Duodenal mucosa (tissue), 2 donors: ENCODE data around the gene C1QL4.

Experiments used
- H3K27ac ChIP-seq: one replicate; pipeline ENCODE4 v1.7.0; 2013; ENCODE audit warnings: low read depth, low read length
- H3K27me3 ChIP-seq, 2 donors: one replicate each; pipeline ENCODE4 v1.7.0; 2013; ENCODE audit warnings: low read length in 2 of 2, control low read depth in 1 of 2; ENCODE audit not compliant: insufficient read depth in 2 of 2, control insufficient read depth in 1 of 2
- H3K36me3 ChIP-seq, 2 donors: one replicate each; pipeline ENCODE4 v1.7.0; 2013; ENCODE audit warnings: low read length in 2 of 2, control low read depth in 1 of 2; ENCODE audit not compliant: insufficient read depth in 2 of 2, control insufficient read depth in 1 of 2
- H3K4me1 ChIP-seq, 2 donors: one replicate each; pipeline ENCODE4 v1.7.0; 2013; ENCODE audit warnings: low read length in 2 of 2, control low read depth in 1 of 2; ENCODE audit not compliant: insufficient read depth in 2 of 2, control insufficient read depth in 1 of 2
- H3K4me3 ChIP-seq, 2 donors: one replicate each; pipeline ENCODE4 v1.7.0; 2013; ENCODE audit warnings: low read length in 2 of 2, low read depth in 1 of 2
- H3K9ac ChIP-seq, 2 donors: one replicate each; pipeline ENCODE4 v1.7.0; 2013; ENCODE audit warnings: low read length in 2 of 2, low read depth in 1 of 2
- H3K9me3 ChIP-seq, 2 donors: one replicate each; pipeline ENCODE4 v1.7.0; 2013; ENCODE audit warnings: low read length in 2 of 2, control low read depth in 1 of 2; ENCODE audit not compliant: control insufficient read depth in 1 of 2

C1QL4 gene

DNA sequence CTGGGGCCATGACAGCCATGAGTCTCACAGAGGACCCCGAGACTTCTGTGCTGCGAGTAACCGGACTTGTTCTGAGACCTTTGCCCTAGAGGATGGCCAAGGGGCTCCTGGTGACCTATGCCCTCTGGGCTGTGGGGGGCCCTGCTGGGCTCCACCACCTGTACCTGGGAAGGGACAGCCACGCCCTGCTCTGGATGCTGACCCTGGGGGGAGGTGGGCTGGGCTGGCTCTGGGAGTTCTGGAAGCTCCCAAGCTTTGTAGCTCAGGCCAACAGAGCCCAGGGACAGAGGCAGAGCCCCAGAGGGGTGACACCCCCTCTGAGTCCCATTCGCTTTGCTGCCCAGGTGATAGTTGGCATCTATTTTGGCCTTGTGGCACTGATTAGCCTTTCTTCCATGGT lies 11.8 kb upstream of the C1QL4 start:
- H3K4me3 ChIP-seq: peak overlapping the region; percentile 65 to 73
- peaks cover 0 to 4% of the 10 kb centered on the region in 2 donors for H3K36me3 ChIP-seq
- peak overlapping the region; percentile 70 to 88 for H3K9ac ChIP-seq
- H3K4me1 ChIP-seq: peaks cover 39 to 40% of the 10 kb centered on the region in 2 donors
- H3K9me3 ChIP-seq: no peaks in the 10 kb centered on the region
- peaks cover 29 to 33% of the 10 kb centered on the region in 2 donors for H3K27me3 ChIP-seq
- no peak overlapping the region for H3K27ac ChIP-seq

- peaks cover 36 to 40% of the 10 kb centered on the region in 2 donors for H3K27me3 ChIP-seq
- H3K9me3 ChIP-seq: no peaks in the 10 kb centered on the region
- H3K4me3 ChIP-seq: peak overlapping the region; percentile 65 to 73
- H3K4me1 ChIP-seq: peaks cover 50 to 51% of the 10 kb centered on the region in 2 donors
- peaks cover 0 to 4% of the 10 kb centered on the region in 2 donors for H3K36me3 ChIP-seq
- peak overlapping the region; percentile 36 for H3K27ac ChIP-seq
- H3K9ac ChIP-seq: peak overlapping the region; percentile 70 to 88
Observed at GRCh38 chr12:49347311-49348193, 10.6 kb upstream of the C1QL4 start.

GRCh38 chr12:49346659-49347310 lies 9.8 kb upstream of the C1QL4 start, which contains the start of gene DNAJC22:
Gene DNAJC22, plus strand, starts transcription at chr12:49346888. Its CDS starts 1,985 bp downstream, at chr12:49348873.
- H3K4me1 ChIP-seq: peaks cover 51 to 56% of the 10 kb centered on the region in 2 donors
- peaks cover 0 to 4% of the 10 kb centered on the region in 2 donors for H3K36me3 ChIP-seq
- H3K9me3 ChIP-seq: no peaks in the 10 kb centered on the region
- H3K9ac ChIP-seq: peak within 1 kb of the TSS; percentile 22 to 70
- H3K4me3 ChIP-seq: peak within 1 kb of the TSS; percentile 65 to 73
- no peak within 1 kb of the TSS for H3K27ac ChIP-seq
- peaks cover 36 to 40% of the 10 kb centered on the region in 2 donors for H3K27me3 ChIP-seq

- Histone ChIP-seq H3K27ac (no peak overlapping the region), H3K27me3 (peaks cover 36 to 40% of the 10 kb centered on the region in 2 donors), H3K4me1 (peaks cover 51 to 56% of the 10 kb centered on the region in 2 donors), H3K36me3 (peaks cover 0 to under 1% of the 10 kb centered on the region in 2 donors), H3K4me3 (peak overlapping the region; percentile 65 to 73), H3K9me3 (no peaks in the 10 kb centered on the region), H3K9ac (no peak overlapping the region)
Observed at GRCh38 chr12:49345825-49346658, 9.1 kb upstream of the C1QL4 start.

- Histone ChIP-seq H3K9me3 (no peaks in the 10 kb centered on the region), H3K27ac (no peak overlapping the region), H3K4me1 (peaks cover 51 to 56% of the 10 kb centered on the region in 2 donors), H3K36me3 (no peaks in the 10 kb centered on the region), H3K27me3 (peaks cover 36 to 40% of the 10 kb centered on the region in 2 donors), H3K4me3 (peak overlapping the region; percentile 59 to 73), H3K9ac (no peak overlapping the region)
Observed at GRCh38 chr12:49345051-49345824, 8.2 kb upstream of the C1QL4 start.

DNA sequence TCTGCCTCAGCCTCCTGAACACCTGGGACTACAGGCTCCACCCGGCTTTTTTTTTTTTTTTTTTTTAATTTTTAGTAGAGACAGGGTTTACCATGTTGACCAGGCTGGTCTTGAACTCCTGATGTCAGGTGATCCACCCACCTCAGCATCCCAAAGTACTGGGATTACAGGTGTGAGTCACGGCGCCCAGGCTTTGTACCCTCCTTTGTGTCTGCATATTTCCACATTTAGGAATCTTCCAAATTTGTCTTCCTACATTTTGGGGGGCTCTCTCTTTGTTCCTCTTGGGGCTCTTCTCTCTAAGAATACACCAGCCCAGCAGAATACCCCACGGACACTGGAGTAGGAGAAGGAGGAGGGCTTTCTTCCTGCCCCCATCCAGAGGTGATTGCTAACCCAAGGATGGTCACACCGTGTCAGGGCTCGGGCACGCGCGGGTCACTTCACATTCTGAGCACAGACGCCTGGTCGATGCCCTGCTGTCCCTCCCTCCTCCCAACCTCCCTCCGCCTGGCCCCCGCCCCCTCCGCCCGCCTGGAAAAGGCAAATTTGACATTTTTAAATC lies 7.6 kb upstream of the C1QL4 start:
- H3K36me3 ChIP-seq: no peaks in the 10 kb centered on the region
- H3K27me3 ChIP-seq: peaks cover 36 to 40% of the 10 kb centered on the region in 2 donors
- peaks cover 53 to 59% of the 10 kb centered on the region in 2 donors for H3K4me1 ChIP-seq
- no peak overlapping the region for H3K27ac ChIP-seq
- H3K9me3 ChIP-seq: no peaks in the 10 kb centered on the region
- H3K4me3 ChIP-seq: no peak overlapping the region
- H3K9ac ChIP-seq: no peak overlapping the region

GRCh38 chr12:49342914-49343731 lies 6.1 kb upstream of the C1QL4 start:
- Histone ChIP-seq H3K4me3 (peak overlapping the region; percentile 51 to 60), H3K36me3 (no peaks in the 10 kb centered on the region), H3K27me3 (peaks cover 37 to 44% of the 10 kb centered on the region in 2 donors), H3K9me3 (no peaks in the 10 kb centered on the region), H3K27ac (no peak overlapping the region), H3K9ac (peak overlapping the region in 1 of 2 donors; percentile 38), H3K4me1 (peaks cover 51 to 59% of the 10 kb centered on the region in 2 donors)

DNA sequence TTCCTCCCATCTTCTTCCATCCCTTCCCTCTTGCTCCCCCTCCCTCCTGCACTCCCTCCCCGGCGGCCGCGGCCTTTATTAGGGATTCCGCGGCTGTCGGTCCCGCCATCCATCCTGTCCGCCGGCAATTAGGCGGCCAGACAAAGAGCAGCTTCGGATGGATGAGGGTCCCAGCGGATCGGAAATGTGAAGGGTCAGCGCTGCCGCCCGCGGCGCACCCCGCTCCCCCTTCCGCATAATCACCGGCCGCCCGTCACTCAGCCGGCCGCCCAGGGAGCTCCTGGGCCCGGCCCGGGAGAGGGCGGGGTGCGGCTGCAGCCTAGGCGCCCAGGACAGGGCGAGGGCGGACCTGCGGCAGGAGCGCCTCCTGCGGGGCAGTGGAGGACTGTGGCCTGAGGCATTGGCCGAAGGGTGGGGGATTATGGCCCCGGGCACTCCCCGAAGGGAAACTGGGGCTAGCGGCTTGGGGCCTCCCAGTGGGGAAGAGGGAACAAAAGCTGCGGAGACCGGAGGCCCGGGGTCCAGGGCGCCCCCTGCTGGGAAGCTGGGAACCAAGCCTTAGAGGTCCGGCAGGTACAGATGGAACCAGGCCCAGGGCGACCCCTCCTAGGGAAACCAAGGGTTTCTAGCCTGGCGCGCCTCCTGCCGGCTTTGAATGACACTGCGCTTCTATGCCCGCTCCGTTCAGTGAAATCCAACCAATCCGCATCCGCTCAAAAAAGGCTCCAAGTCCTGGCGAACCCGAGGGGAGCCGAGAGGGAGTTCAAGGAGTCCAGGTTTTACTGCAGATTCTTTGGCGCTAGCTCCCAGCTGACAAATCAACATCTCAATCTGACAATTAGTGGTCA lies 5.3 kb upstream of the C1QL4 start:
- Histone ChIP-seq H3K36me3 (no peaks in the 10 kb centered on the region), H3K4me1 (peaks cover 47 to 53% of the 10 kb centered on the region in 2 donors), H3K9me3 (no peaks in the 10 kb centered on the region), H3K27me3 (peaks cover 36 to 39% of the 10 kb centered on the region in 2 donors), H3K4me3 (peak overlapping the region; percentile 51 to 60), H3K27ac (no peak overlapping the region), H3K9ac (no peak overlapping the region)
